HEK293T (cell line): ENCODE data around the gene SLC12A5.

ENCODE experiments used
- BHLHE40 ChIP-seq: fragments of 450-650 bp; IDR thresholded peaks from 2 replicates; pipeline ENCODE4 v1.6.1; 2016; ENCODE audit warnings: mild to moderate bottlenecking, moderate library complexity, borderline replicate concordance
- FOXA1 ChIP-seq: fragments of 450-650 bp; IDR thresholded peaks from 2 replicates; pipeline ENCODE4 v1.6.1; 2016; ENCODE audit warnings: mild to moderate bottlenecking
- FOXK2 ChIP-seq: fragments of 450-650 bp; IDR thresholded peaks from 2 replicates; pipeline ENCODE4 v1.6.1; 2016; ENCODE audit warnings: mild to moderate bottlenecking
- FOXM1 ChIP-seq: fragments of 450-650 bp; IDR thresholded peaks from 2 replicates; pipeline ENCODE4 v1.6.1; 2017; ENCODE audit warnings: mild to moderate bottlenecking, borderline replicate concordance
- HDGF ChIP-seq: fragments of 450-650 bp; IDR thresholded peaks from 2 replicates; pipeline ENCODE4 v1.6.1; 2017; ENCODE audit warnings: antibody characterized with exemption, borderline replicate concordance
- LEF1 ChIP-seq: fragments of 450-650 bp; IDR thresholded peaks from 2 replicates; pipeline ENCODE4 v1.6.1; 2017; ENCODE audit warnings: mild to moderate bottlenecking, borderline replicate concordance
- NFRKB ChIP-seq: fragments of 450-650 bp; IDR thresholded peaks from 2 replicates; pipeline ENCODE4 v1.6.1; 2016; ENCODE audit warnings: mild to moderate bottlenecking, moderate library complexity
- PKNOX1 ChIP-seq: fragments of 450-650 bp; IDR thresholded peaks from 2 replicates; pipeline ENCODE4 v1.6.1; 2016
- SP1 ChIP-seq: fragments of 450-650 bp; IDR thresholded peaks from 2 replicates; pipeline ENCODE4 v1.6.1; 2017
- SUZ12 ChIP-seq: fragments of 450-650 bp; IDR thresholded peaks from 2 replicates; pipeline ENCODE4 v1.6.1; 2016; ENCODE audit warnings: mild to moderate bottlenecking
- ZNF384 ChIP-seq: fragments of 450-650 bp; IDR thresholded peaks from 2 replicates; pipeline ENCODE4 v1.6.1; 2016

GRCh38 chr20:46060975-46061374 lies 32.0 kb downstream of the SLC12A5 start:
- no peak for TF ChIP-seq FOXM1
- no peak for TF ChIP-seq FOXA1
- TF ChIP-seq HDGF = no peak
- TF ChIP-seq SUZ12 = no peak
- no peak for TF ChIP-seq ZNF384
- no peak for TF ChIP-seq NFRKB
- TF ChIP-seq LEF1 = no peak
- no peak for TF ChIP-seq FOXK2
- no peak for TF ChIP-seq PKNOX1
- no peak for TF ChIP-seq SP1
- TF ChIP-seq BHLHE40 = no peak
